Left renal cortex interstitium (tissue), 4 donors: ENCODE measurements around the gene AUTS2. TPM values are rescaled to one million over a fixed set of nuclear protein-coding genes. Genes with fewer than 3 reads are reported as not detected.

Source experiments
- DNase-seq, 4 donors: peaks; one replicate each; pipeline ENCODE4 v3.0.0-alpha.2; 2013; ENCODE audit warnings: low read depth in 4 of 4, low spot score in 2 of 4, missing footprints in 1 of 4
- polyA plus RNA-seq, 4 donors: library from polyadenylated mRNA; unstranded; fragments of 120-200 nt; gene quantifications; one replicate each; pipeline ENCODE4 v1.2.1, GENCODE V29; 2013; ENCODE audit not compliant: insufficient read length in 4 of 4

The AUTS2 gene
- polyA plus RNA-seq, 4 donors = 56.5 to 144 (median 82.8) TPM

- peak in 1 of 4 donors; percentile 36 for DNase-seq
Measured at GRCh38 chr7:69956541-69956940, 358.3 kb downstream of the AUTS2 start.

- DNase-seq = no peak
Measured at GRCh38 chr7:69957661-69958060, 359.4 kb downstream of the AUTS2 start.

GRCh38 chr7:69959789-69960499 is 361.7 kb downstream of the AUTS2 start:
- DNase-seq = no peak

- DNase-seq = no peak
Measured at GRCh38 chr7:69961436-69961835, 363.2 kb downstream of the AUTS2 start.

- DNase-seq = no peak
Measured at GRCh38 chr7:69962186-69963065, 364.2 kb downstream of the AUTS2 start.

GRCh38 chr7:69963393-69963792 is 365.1 kb downstream of the AUTS2 start:
- no peak for DNase-seq

GRCh38 chr7:69966766-69967591 is 368.7 kb downstream of the AUTS2 start:
- peak in 2 of 4 donors; percentile 68 to 69 for DNase-seq

- peak in 1 of 4 donors; percentile 39 for DNase-seq
Measured at GRCh38 chr7:69967689-69968450, 369.6 kb downstream of the AUTS2 start.

- no peak for DNase-seq
Measured at GRCh38 chr7:69968969-69969556, 370.8 kb downstream of the AUTS2 start.

GRCh38 chr7:69981646-69982045 is 383.4 kb downstream of the AUTS2 start:
- DNase-seq = no peak

- DNase-seq = no peak
Measured at GRCh38 chr7:69982197-69982596, 383.9 kb downstream of the AUTS2 start.

- DNase-seq = no peak
Measured at GRCh38 chr7:69989551-69989950, 391.3 kb downstream of the AUTS2 start.

- no peak for DNase-seq
Measured at GRCh38 chr7:69992938-69993337, 394.7 kb downstream of the AUTS2 start.

- DNase-seq = no peak
Measured at GRCh38 chr7:69994218-69994617, 395.9 kb downstream of the AUTS2 start.

GRCh38 chr7:69994886-69995542 is 396.7 kb downstream of the AUTS2 start:
- DNase-seq = no peak

- no peak for DNase-seq
Measured at GRCh38 chr7:69996121-69996520, 397.8 kb downstream of the AUTS2 start.

- DNase-seq = no peak
Measured at GRCh38 chr7:70000737-70001348, 402.6 kb downstream of the AUTS2 start.

- DNase-seq = no peak
Measured at GRCh38 chr7:70005480-70005879, 407.2 kb downstream of the AUTS2 start.

- no peak for DNase-seq
Measured at GRCh38 chr7:70005891-70006260, 407.6 kb downstream of the AUTS2 start.
